Skeletal muscle tissue (tissue), 4 donors: ENCODE data around the gene LTBP1. TPM values are rescaled to one million over a fixed set of nuclear protein-coding genes. Genes with fewer than 3 reads are reported as not detected.
"Not testable (repeated sequence)": the region's sequence is repeated elsewhere in the genome, so short reads cannot be mapped to it uniquely, and the experiment has no call there.

Experiments used
- H3K27ac ChIP-seq: one replicate; pipeline ENCODE4 v1.7.0; 2013; ENCODE audit warnings: mild to moderate bottlenecking, low read depth, low read length, inconsistent platforms
- H3K27me3 ChIP-seq, 3 donors: one replicate each; pipeline ENCODE4 v1.7.0; 2013; ENCODE audit warnings: low read length in 3 of 3; ENCODE audit not compliant: control insufficient read depth in 3 of 3, insufficient read depth in 3 of 3
- H3K36me3 ChIP-seq, 3 donors: one replicate each; pipeline ENCODE4 v1.7.0; 2013; ENCODE audit warnings: low read length in 3 of 3; ENCODE audit not compliant: control insufficient read depth in 3 of 3, insufficient read depth in 3 of 3
- H3K4me1 ChIP-seq, 3 donors: one replicate each; pipeline ENCODE4 v1.7.0; 2013; ENCODE audit warnings: low read length in 3 of 3, mild to moderate bottlenecking in 3 of 3; ENCODE audit not compliant: control insufficient read depth in 3 of 3, insufficient read depth in 3 of 3
- H3K4me3 ChIP-seq, 3 donors: one replicate each; pipeline ENCODE4 v1.7.0; 2013; ENCODE audit warnings: low read length in 3 of 3
- H3K9ac ChIP-seq, 3 donors: one replicate each; pipeline ENCODE4 v1.7.0; 2013; ENCODE audit warnings: low read length in 3 of 3, mild to moderate bottlenecking in 3 of 3, moderate library complexity in 2 of 3, low read depth in 1 of 3
- H3K9me3 ChIP-seq, 3 donors: one replicate each; pipeline ENCODE4 v1.7.0; 2013; ENCODE audit warnings: low read length in 3 of 3; ENCODE audit not compliant: control insufficient read depth in 3 of 3
- total RNA-seq: library from RNA; depleted of rRNA; stranded (reverse); fragments of >200 nt; gene quantifications from one replicate; pipeline ENCODE4 v1.2.3, GENCODE V29; 2014
- donor health status: Osteomylitis.

LTBP1 gene
- total RNA-seq, 1 donor from 2014 or later = 78.8 TPM

- Histone ChIP-seq H3K9ac (no peak overlapping the region), H3K4me1 (peaks cover 0 to 12% (median 3%) of the 10 kb centered on the region in 3 donors), H3K4me3 (no peak overlapping the region), H3K27me3 (no peaks in the 10 kb centered on the region), H3K27ac (no peak overlapping the region), H3K9me3 (no peaks in the 10 kb centered on the region), H3K36me3 (no peaks in the 10 kb centered on the region)
Observed at GRCh38 chr2:33047939-33048338, 101.2 kb downstream of the LTBP1 start.

GRCh38 chr2:33051586-33052360 lies 105.0 kb downstream of the LTBP1 start:
- Histone ChIP-seq H3K9ac (no peak overlapping the region), H3K9me3 (no peaks in the 10 kb centered on the region), H3K27ac (peak overlapping the region; percentile 30), H3K4me3 (no peak overlapping the region), H3K36me3 (no peaks in the 10 kb centered on the region), H3K4me1 (peaks cover 0 to 12% (median 3%) of the 10 kb centered on the region in 3 donors), H3K27me3 (no peaks in the 10 kb centered on the region)

GRCh38 chr2:33052361-33052735 lies 105.6 kb downstream of the LTBP1 start:
- H3K27ac ChIP-seq = no peak overlapping the region
- H3K4me3 ChIP-seq = no peak overlapping the region
- H3K4me1 ChIP-seq = peaks cover 0 to 12% (median 3%) of the 10 kb centered on the region in 3 donors
- H3K9me3 ChIP-seq = no peaks in the 10 kb centered on the region
- H3K36me3 ChIP-seq = no peaks in the 10 kb centered on the region
- H3K27me3 ChIP-seq = no peaks in the 10 kb centered on the region
- H3K9ac ChIP-seq = no peak overlapping the region

- not testable (repeated sequence) for H3K36me3 ChIP-seq, H3K9me3 ChIP-seq, H3K27ac ChIP-seq, H3K27me3 ChIP-seq, H3K4me3 ChIP-seq, H3K9ac ChIP-seq
- H3K4me1 ChIP-seq = peaks cover 0 to 12% (median 3%) of the 10 kb centered on the region in 3 donors
Observed at GRCh38 chr2:33052795-33053194, 106.0 kb downstream of the LTBP1 start.

- Histone ChIP-seq H3K4me1 (peaks cover 5 to 15% (median 10%) of the 10 kb centered on the region in 3 donors), H3K9ac (no peak overlapping the region), H3K4me3 (no peak overlapping the region), H3K27ac (no peak overlapping the region), H3K36me3 (no peaks in the 10 kb centered on the region), H3K27me3 (no peaks in the 10 kb centered on the region), H3K9me3 (no peaks in the 10 kb centered on the region)
Observed at GRCh38 chr2:33056170-33056569, 109.4 kb downstream of the LTBP1 start.

- H3K27ac ChIP-seq, H3K4me1 ChIP-seq, H3K9me3 ChIP-seq, H3K36me3 ChIP-seq, H3K4me3 ChIP-seq, H3K27me3 ChIP-seq, H3K9ac ChIP-seq: not testable (repeated sequence)
Observed at GRCh38 chr2:33057307-33058028, 110.7 kb downstream of the LTBP1 start.

- Histone ChIP-seq H3K27me3 (no peaks in the 10 kb centered on the region), H3K36me3 (no peaks in the 10 kb centered on the region), H3K4me1 (peaks cover 5 to 10% (median 7%) of the 10 kb centered on the region in 3 donors), H3K9me3 (no peaks in the 10 kb centered on the region), H3K4me3 (no peak overlapping the region), H3K27ac (peak overlapping the region; percentile 43), H3K9ac (no peak overlapping the region)
Observed at GRCh38 chr2:33058716-33059470, 112.1 kb downstream of the LTBP1 start.

GRCh38 chr2:33059471-33060156 lies 112.9 kb downstream of the LTBP1 start:
- H3K4me1 ChIP-seq = peaks cover 5 to 10% (median 7%) of the 10 kb centered on the region in 3 donors
- no peaks in the 10 kb centered on the region for H3K36me3 ChIP-seq
- no peaks in the 10 kb centered on the region for H3K27me3 ChIP-seq
- H3K9me3 ChIP-seq = peaks cover 0 to 2% (median 0%) of the 10 kb centered on the region in 3 donors
- H3K9ac ChIP-seq = peak overlapping the region in 1 of 3 donors; percentile 28
- H3K27ac ChIP-seq = peak overlapping the region; percentile 43
- peak overlapping the region in 1 of 3 donors; percentile 13 for H3K4me3 ChIP-seq

GRCh38 chr2:33060405-33060804 lies 113.7 kb downstream of the LTBP1 start:
- no peaks in the 10 kb centered on the region for H3K27me3 ChIP-seq
- peaks cover 0 to 2% (median 0%) of the 10 kb centered on the region in 3 donors for H3K9me3 ChIP-seq
- H3K36me3 ChIP-seq = no peaks in the 10 kb centered on the region
- H3K9ac ChIP-seq = peak overlapping the region in 2 of 3 donors; percentile 28 to 36
- peak overlapping the region; percentile 43 for H3K27ac ChIP-seq
- H3K4me1 ChIP-seq = peaks cover 5 to 10% (median 7%) of the 10 kb centered on the region in 3 donors
- peak overlapping the region in 2 of 3 donors; percentile 13 to 26 for H3K4me3 ChIP-seq
